Testis (tissue), 3 donors: ENCODE measurements around the gene KRT10. TPM values are rescaled to one million over a fixed set of nuclear protein-coding genes. Genes with fewer than 3 reads are reported as not detected.

Experiments used
- DNase-seq: peaks from one replicate; pipeline ENCODE4 v3.0.0-alpha.2; 2019
- H3K27ac ChIP-seq, 2 donors: fragments of 200-600 bp; sonication (generic); one replicate each; pipeline ENCODE4 v1.5.1; 2019
- H3K27me3 ChIP-seq: fragments of 200-600 bp; sonication (generic); one replicate; pipeline ENCODE4 v1.5.1; 2019
- H3K36me3 ChIP-seq: fragments of 200-600 bp; sonication (generic); one replicate; pipeline ENCODE4 v1.5.1; 2017; ENCODE audit warnings: low read depth; ENCODE audit errors: missing control alignments
- H3K4me1 ChIP-seq: fragments of 200-600 bp; sonication (generic); one replicate; pipeline ENCODE4 v1.5.1; 2019
- H3K4me3 ChIP-seq, 2 donors: fragments of 200-600 bp; sonication (generic); one replicate each; pipeline ENCODE4 v1.5.1; 2017 to 2019
- H3K9me3 ChIP-seq: fragments of 200-600 bp; sonication (generic); one replicate; pipeline ENCODE4 v1.5.1; 2017
- CTCF ChIP-seq, 3 experiments: fragments of 450-650 bp in 2 of 3; fragments of 200-600 bp in 1 of 3; sonication (generic) in 1 of 3; IDR thresholded peaks; one replicate each; pipeline ENCODE4 v1.5.1; 2016 to 2019; ENCODE audit warnings: antibody characterized with exemption in 3 of 3, mild to moderate bottlenecking in 2 of 3, moderate library complexity in 1 of 3
- POLR2A ChIP-seq: fragments of 450-650 bp; IDR thresholded peaks from one replicate; pipeline ENCODE4 v1.6.1; 2017; ENCODE audit warnings: antibody characterized with exemption, mild to moderate bottlenecking, moderate library complexity
- WGBS, 2 donors: methylation state at CpG; one replicate each; pipeline ENCODE4 v1.1.5; 2018; 5-methylcytosine and 5-hydroxymethylcytosine counted together
- intact Hi-C: fragments of 100-400 bp; cut with DNase I; formaldehyde crosslinking; loops from one replicate; pipeline ENCODE4 v1.15.1; 2023; ENCODE audit warnings: low total_unique reads
- polyA plus RNA-seq: library from polyadenylated mRNA; stranded (reverse); fragments of 350-450 nt; fragmentation: Illumina TruSeq; extraction: RNeasy Lipid Tissue Mini Kit (QIAGEN cat#74804); gene quantifications from one replicate; pipeline ENCODE4 v1.2.3, GENCODE V29; 2014; ENCODE audit warnings: low read depth, low replicate concordance; ENCODE audit not compliant: insufficient read depth
- total RNA-seq, 2 donors: library from RNA; depleted of rRNA; stranded (reverse); fragments of >200 nt; gene quantifications; one replicate each; pipeline ENCODE4 v1.2.3, GENCODE V29; 2016

The KRT10 gene
- total and polyA plus RNA-seq, 3 donors from 2014 or later = 22.1 to 69.4 (median 25.8) TPM

DNA sequence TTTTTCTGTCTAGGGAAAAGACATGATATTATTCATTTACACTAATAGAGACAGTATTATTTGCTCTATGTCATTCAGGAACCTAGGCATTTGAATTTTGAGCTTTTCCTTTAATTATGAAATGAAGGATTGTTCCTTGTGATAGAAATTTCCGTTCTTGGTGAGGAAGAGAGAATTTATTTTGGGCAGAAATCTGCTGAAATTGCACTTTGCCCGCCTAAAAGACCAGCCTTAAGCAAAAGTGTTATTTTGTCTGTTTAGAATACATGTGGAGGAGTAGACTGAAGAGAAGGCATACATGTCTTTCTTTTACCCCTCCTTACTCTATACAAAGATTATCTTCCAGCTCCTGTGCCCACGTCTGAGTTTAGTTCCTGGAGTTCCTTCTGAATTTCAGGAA lies 16.8 kb upstream of the KRT10 start:
- Histone ChIP-seq H3K27ac (no peak overlapping the region), H3K4me1 (peaks cover 4% of the 10 kb centered on the region), H3K27me3 (no peaks in the 10 kb centered on the region), H3K4me3 (no peak overlapping the region), H3K36me3 (no peaks in the 10 kb centered on the region), H3K9me3 (no peaks in the 10 kb centered on the region)
- DNase-seq = no peak
- 81 to 87% methylated on average over 3 of the region's 3 CpGs for WGBS, 2 donors
- TF ChIP-seq CTCF (IDR thresholded peaks at IDR 0.05) (no peak), POLR2A (no peak)
- intact Hi-C loops = no loop called here

DNA sequence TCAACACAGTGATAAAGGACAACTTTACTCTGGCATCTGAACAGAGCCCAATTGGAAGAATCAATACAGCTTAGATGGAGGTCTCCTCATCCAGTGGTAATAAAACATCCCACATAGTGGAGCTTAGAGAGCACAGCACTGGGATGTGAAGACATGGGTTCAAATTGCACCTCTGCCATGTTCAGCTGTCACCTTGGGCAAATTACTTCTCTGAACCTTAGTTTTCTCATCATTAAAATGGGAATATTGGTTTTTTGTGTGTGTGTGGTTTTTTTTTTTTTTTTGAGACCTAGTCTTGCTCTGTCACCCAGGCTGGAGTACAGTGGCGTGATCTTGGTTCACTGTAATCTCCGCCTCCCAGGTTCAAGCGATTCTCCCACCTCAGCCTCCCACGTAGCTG lies 13.6 kb upstream of the KRT10 start:
- intact Hi-C loops = no loop called here
- peaks cover 8% of the 10 kb centered on the region for H3K4me1 ChIP-seq
- H3K4me3 ChIP-seq = no peak overlapping the region
- TF ChIP-seq CTCF (IDR thresholded peaks at IDR 0.05) (no peak), POLR2A (no peak)
- H3K27ac ChIP-seq = no peak overlapping the region
- no peaks in the 10 kb centered on the region for H3K9me3 ChIP-seq
- WGBS, 2 donors = 92% methylated on average over 4 of the region's 4 CpGs
- H3K27me3 ChIP-seq = no peaks in the 10 kb centered on the region
- no peaks in the 10 kb centered on the region for H3K36me3 ChIP-seq
- DNase-seq = no peak

- peaks cover 13% of the 10 kb centered on the region for H3K4me1 ChIP-seq
- no peaks in the 10 kb centered on the region for H3K27me3 ChIP-seq
- H3K4me3 ChIP-seq = no peak overlapping the region
- H3K27ac ChIP-seq = no peak overlapping the region
- intact Hi-C loops = no loop called here
- H3K36me3 ChIP-seq = no peaks in the 10 kb centered on the region
- DNase-seq = no peak
- TF ChIP-seq POLR2A (no peak), CTCF (IDR thresholded peaks at IDR 0.05) (no peak)
- H3K9me3 ChIP-seq = no peaks in the 10 kb centered on the region
Observed at GRCh38 chr17:40833882-40834281, 11.5 kb upstream of the KRT10 start.

DNA sequence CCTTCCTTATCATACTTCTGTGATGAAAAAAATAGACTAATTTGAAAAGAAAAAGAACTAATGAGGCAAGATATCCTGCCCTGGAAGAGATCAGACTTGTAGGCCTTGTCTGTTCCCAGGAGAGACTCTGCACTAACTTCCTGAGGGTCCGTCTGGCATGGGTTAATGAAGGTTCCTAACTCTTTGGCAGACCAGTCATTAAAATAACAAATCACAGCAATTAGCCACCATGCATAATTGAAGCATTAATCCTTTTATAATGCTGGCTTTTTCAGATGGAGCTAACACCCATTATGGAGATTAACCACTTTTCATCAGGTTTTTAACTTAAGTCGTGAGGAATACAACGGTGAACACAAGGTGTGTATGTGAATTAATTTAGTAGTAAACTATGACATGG lies 10.4 kb upstream of the KRT10 start:
- Histone ChIP-seq H3K4me3 (no peak overlapping the region), H3K9me3 (no peaks in the 10 kb centered on the region), H3K27ac (peak overlapping the region; percentile 34 to 66), H3K4me1 (peaks cover 19% of the 10 kb centered on the region), H3K36me3 (no peaks in the 10 kb centered on the region), H3K27me3 (no peaks in the 10 kb centered on the region)
- TF ChIP-seq CTCF (IDR thresholded peaks at IDR 0.05) = no peak
- no peak for TF ChIP-seq POLR2A
- 50 to 52% methylated on average over 3 of the region's 3 CpGs for WGBS, 2 donors
- intact Hi-C loops = no loop called here
- no peak for DNase-seq

DNA sequence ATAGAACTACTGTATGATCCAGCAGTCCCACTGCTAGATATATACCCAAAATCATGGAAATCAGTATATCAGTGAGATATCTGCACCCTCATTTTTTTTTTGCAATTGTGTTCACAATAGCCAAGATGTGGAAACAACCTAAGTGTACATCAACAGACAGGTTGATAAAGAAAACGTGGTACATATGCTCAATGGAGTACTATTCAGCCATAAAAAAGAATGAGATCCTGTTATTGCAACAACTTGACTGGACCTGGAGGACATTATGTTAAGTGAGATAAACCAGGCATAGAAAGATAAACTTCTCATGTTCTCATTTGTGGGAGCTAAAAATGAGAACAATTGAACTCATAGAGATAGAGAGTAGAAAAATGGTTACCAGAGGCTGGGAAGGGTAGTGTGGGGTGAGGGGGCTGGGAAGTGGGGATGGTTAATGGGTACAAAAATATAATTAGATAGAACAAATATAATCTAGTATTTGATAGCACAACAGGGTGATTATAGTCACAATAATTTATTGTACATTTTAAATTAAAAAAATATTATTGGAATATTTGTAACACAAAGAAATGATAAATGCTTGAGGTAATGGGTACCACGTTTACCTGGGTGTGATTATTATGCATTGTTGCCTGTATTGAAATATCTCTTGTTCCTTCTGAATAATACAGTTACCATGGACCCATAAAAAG lies 7.8 kb upstream of the KRT10 start:
- WGBS, 2 donors = 76 to 80% methylated on average over 2 of the region's 2 CpGs
- H3K4me3 ChIP-seq = no peak overlapping the region
- no peaks in the 10 kb centered on the region for H3K9me3 ChIP-seq
- no peaks in the 10 kb centered on the region for H3K27me3 ChIP-seq
- DNase-seq = no peak
- H3K4me1 ChIP-seq = peaks cover 20% of the 10 kb centered on the region
- peak overlapping the region in 1 of 2 donors; percentile 74 for H3K27ac ChIP-seq
- intact Hi-C loops = no loop called here
- no peak for TF ChIP-seq POLR2A
- no peak for TF ChIP-seq CTCF (IDR thresholded peaks at IDR 0.05)
- H3K36me3 ChIP-seq = no peaks in the 10 kb centered on the region
